Measurements from ENCODE around the gene CNTRL.
"Not testable (repeated sequence)": the region's sequence is repeated elsewhere in the genome, so short reads cannot be mapped to it uniquely, and the experiment has no call there.

Gene CNTRL, protein sequence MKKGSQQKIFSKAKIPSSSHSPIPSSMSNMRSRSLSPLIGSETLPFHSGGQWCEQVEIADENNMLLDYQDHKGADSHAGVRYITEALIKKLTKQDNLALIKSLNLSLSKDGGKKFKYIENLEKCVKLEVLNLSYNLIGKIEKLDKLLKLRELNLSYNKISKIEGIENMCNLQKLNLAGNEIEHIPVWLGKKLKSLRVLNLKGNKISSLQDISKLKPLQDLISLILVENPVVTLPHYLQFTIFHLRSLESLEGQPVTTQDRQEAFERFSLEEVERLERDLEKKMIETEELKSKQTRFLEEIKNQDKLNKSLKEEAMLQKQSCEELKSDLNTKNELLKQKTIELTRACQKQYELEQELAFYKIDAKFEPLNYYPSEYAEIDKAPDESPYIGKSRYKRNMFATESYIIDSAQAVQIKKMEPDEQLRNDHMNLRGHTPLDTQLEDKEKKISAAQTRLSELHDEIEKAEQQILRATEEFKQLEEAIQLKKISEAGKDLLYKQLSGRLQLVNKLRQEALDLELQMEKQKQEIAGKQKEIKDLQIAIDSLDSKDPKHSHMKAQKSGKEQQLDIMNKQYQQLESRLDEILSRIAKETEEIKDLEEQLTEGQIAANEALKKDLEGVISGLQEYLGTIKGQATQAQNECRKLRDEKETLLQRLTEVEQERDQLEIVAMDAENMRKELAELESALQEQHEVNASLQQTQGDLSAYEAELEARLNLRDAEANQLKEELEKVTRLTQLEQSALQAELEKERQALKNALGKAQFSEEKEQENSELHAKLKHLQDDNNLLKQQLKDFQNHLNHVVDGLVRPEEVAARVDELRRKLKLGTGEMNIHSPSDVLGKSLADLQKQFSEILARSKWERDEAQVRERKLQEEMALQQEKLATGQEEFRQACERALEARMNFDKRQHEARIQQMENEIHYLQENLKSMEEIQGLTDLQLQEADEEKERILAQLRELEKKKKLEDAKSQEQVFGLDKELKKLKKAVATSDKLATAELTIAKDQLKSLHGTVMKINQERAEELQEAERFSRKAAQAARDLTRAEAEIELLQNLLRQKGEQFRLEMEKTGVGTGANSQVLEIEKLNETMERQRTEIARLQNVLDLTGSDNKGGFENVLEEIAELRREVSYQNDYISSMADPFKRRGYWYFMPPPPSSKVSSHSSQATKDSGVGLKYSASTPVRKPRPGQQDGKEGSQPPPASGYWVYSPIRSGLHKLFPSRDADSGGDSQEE (N-terminal part only)

DNA sequence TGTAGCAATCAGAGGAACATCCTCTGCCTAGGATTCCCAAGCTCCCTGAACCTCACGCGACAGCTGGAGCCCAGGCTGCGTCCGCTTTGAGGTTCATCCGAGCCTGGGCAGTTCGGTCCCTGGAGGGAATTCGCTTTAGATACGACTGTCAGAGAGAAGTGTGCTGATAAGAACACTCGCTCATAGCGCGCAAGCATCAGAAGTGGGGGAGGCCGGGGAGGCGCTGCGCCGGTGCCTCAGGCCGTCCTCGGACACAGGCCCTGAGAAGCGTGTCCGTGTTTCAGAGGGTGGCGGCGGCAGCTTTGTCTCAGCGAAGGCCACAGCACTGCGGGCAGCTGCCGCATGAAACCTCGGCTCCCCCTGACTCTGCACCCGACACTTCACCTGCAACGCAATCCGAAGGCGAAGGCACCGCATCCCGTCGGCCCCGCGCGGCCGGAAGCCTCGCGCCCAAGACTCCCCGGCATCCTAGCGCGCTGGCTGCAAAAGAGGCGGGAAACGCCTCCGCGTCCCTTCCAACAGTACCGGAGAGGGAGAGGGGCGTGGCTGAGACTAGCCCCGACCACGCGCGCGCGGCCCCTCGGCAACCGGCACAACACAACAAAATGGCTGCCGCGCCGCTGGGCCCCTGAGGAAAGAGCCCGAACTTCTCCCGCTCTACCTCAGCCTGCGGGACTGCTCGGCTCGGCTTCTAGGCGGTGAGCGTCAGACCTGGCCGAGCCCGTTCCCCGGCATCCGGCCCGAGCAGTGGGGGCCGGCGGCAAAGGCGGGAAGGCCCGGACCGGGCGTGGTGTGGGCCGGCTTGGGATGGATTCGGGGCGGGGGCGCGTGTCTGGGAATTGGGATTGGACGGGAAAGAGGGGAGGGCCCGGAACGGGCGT, at the start of gene CNTRL:
Gene CNTRL, plus strand, starts transcription at position 586 of the 881 bp plus-strand sequence. CDS start 13,372 bp downstream, outside the sequence.
- peak; percentile 76 to 87 for DNase-seq

DNA sequence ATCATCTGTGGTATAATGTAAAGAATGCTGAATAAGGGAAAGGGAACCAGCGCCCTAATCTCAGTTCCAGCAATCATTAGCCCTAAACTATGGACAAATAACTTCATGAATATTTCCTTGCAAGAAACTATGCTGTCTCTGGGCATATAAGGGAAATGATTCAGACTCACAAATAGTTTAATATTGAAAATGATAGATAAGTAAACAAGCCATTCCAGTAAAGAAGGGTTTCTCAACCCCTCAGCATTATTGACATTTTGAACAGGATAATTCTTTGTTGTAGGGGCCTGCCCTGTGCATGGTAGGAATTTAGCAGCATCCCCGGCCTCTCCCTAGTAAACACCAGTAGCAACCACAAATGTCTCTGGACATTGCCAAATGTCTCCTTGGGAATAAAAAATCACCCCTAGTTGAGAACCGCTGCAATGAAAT, 48.5 kb upstream of the CNTRL start:
- no peak for DNase-seq

DNA sequence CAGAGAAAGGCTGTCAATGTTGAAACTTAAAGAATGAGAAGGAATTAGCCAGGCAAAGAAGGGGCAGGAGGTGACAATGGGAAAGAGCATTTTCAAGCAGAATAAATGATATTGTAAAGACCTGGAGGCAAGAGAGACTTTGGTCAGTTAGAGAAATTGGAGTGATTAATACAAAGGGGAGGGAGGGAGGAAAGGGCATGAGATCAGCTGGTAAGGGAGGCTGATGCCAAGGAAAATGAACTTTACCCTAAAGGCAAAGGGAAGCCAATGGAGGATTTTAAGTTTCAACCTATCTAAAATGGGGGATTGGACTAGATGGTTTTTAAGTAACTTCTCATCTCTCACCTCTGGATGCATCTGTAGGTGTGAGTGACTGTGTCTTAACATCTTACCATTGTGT, 48.0 kb upstream of the CNTRL start:
- no peak for DNase-seq

DNA sequence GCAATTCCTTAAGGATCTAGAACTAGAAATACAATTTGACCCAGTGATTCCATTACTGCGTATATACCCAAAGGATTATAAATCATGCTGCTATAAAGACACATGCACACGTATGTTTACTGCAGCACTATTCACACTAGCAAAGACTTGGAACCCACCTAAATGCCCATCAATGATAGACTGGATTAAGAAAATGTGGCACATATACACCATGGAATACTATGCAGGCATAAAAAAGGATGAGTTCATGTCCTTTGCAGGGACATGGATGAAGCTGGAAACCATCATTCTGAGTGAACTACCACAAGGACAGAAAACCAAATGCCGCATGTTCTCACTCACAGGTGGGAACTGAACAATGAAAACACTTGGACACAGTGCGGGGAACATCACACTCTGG, 46.5 kb upstream of the CNTRL start:
- DNase-seq = not testable (repeated sequence)

DNA sequence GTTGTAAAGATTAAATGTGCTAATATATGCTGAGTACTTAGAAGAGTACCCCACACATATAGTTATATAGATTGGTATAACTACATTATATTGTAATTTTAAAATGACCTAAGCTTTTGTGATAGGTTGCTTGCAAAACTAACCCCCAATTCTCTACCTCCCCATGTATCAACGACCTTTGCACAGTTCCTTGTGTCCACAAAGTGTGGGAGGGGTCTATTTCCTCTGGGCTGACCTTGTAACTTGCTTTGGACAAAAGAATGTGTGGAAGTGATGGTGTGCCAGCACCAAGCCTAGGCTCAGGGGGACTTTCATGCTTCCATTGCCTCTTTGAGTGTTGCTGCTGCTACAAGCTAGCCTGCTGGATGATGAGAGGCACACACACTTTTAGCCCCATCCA, 45.3 kb upstream of the CNTRL start:
- DNase-seq = no peak

DNA sequence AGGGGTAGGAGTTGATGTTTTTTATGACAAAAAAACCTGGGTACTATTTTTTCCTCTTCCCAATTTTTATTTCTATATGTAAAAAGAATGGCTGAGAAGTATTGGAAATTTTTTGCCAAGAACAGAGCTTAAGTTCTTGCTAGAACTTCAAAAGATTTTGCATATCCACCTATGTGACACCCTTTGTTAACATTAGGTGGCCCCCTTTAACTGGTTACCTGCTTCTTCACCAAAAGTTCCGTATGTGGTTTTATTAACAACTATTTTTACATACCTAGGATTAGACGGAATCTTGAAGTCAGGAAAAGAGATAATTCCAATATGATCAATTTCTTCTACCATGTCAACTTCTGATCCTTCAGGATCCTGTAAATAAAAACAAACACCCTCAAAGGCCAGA, 40.2 kb upstream of the CNTRL start:
- no peak for DNase-seq

DNA sequence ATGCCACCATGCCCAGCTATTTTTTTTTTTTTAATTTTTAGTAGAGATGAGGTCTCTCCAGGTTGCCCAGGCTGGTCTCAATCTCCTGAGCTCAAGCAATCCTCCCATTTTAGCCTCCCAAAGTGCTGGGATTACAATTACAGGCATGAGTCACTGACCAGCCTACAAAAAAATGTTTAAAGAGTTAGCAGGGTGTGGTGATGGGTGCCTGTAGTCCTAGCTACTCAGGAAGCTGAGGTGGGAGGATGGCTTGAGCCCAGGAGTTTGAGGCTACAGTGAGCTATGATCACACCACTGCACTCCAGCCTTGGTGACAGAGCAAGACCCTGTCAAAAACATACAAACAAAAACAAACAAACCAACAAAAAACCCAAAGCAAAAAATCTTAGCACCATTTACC, 39.0 kb upstream of the CNTRL start:
- not testable (repeated sequence) for DNase-seq

DNA sequence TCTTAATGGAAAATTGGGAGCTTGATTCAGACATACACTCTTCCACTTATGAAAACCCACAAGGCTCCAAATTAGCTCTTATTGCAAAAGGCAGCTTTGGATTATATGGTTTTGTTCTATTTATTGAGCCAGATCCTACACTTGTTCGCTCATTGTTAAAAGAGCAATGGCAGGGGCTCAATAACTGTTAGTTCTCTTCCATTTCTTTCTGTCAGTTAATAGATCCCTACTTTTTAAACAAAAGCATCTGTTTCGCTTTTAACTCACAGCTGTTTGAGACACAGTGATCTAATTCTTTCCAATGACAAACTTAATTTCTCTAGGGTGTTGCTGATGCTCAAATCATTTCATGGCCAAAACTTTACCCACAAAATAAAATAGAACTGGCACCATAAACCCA, 36.4 kb upstream of the CNTRL start:
- no peak for DNase-seq

DNA sequence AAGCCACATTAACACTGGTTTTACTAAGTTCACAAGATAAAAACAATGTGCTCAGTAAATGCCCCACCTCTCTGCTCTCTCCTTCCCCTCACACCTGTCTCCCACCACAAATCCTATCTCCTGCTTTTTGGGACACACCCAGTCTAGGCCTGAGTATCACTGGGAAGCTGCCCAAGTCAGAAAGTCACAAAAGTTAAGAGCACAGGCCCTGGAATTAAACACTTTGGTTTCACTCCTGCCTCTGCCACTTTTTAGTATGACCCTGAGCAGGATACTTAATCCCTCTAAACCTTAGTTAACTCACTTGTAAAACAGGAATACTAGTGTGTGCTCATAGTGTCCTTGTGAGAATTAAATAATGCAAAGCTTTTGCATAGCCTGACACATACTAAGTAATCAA, 36.0 kb upstream of the CNTRL start:
- DNase-seq = no peak

- no peak for DNase-seq
Observed at GRCh38 chr9:121048175-121048574, 26.6 kb upstream of the CNTRL start.

DNA sequence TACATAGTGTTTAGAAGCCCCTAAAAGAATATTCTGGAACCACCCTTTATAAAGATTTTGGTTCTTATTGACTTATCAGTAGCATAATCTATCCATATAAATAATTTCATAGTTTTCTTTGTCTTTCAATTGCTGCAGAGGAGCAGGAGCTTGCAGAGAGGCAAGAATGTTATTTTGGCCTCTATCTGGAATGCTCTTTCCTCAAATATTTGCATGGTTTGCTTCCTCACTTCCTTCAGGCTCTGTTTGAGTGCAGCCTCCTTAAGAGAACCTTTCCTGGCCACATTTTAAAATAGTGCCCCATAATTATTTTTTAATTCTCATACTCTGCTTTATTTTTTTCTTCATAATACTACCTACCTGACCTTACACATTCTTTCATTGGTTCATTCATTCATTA, 26.1 kb upstream of the CNTRL start:
- DNase-seq = no peak

GRCh38 chr9:121050128-121050988, 24.4 kb upstream of the CNTRL start, which contains the start of gene C5:
TSS of gene C5 (minus strand) at chr9:121050275. CDS start at chr9:121050246, 29 bp downstream.
- DNase-seq = no peak

DNA sequence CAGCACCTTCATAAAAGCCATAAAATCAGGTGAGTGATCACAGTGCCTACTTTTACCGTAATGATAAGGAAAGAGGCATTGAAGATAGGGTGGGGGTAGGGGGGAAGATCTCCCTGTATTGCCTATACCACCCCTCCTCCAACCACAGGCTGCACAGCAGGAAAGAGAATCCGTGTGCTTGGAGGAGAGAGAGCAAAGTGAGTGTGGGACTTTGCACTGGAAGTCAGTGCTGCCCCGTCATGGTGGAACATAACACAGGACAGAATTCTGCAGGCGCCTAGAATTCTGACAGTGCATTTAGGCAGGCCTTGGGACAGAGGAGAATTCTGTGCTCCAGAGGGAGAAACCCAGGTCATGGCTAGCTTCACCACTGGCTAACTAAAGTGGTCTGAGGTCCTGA, 21.2 kb upstream of the CNTRL start:
- no peak for DNase-seq

- DNase-seq = no peak
Observed at GRCh38 chr9:121055642-121056143, 19.1 kb upstream of the CNTRL start.

DNA sequence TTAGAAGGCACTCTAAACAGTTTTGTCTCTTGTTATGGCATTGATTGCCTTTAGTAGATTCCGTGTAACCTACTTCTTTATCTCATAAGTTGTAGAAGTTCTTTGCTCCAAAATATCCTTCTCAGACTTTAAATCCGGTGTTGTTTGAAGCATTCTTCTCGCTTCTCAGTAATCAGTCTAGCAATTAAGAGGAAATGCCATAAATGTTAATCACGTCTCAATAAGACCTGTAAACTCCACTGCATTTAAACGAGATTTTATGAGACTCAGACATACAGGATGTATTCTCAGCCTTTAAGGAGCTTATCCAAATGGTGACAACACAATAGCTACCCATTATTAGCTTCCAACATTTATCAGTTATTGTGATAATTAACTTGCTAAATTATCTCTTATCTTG, 16.9 kb upstream of the CNTRL start:
- no peak for DNase-seq

- no peak for DNase-seq
Observed at GRCh38 chr9:121059513-121059912, 15.2 kb upstream of the CNTRL start.

DNA sequence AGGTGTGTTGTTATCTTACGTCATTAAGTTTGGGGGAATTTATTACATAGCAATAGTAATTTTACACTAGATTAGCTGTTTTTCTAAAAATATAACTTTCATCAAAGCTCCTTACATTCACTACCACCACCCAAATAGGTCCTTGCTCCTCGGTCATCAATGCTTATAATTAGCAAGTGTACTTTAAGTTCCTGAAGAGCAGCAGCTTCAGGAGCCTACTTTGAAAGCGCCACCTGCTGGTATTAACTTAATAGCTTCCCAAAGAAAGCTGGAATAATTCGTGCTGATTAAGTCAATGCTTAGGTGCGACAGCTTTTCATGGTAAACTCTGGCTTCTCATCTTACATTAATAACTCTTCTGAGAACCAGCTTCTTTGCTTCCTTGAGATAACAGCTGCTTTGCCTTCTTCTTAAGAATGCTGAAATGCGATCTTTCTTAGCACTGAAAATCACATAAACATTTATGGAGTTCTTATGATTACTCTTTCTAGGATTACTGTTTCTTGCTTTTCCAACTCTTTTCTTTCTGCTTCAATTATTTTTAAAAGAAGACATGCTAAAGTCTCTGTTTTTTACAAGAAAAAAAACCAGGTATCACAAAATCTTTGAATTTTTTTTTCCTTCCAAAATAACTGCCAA, 14.6 kb upstream of the CNTRL start:
- peak; percentile 28 to 71 for DNase-seq

GRCh38 chr9:121066850-121067249, 7.9 kb upstream of the CNTRL start:
- DNase-seq = no peak

GRCh38 chr9:121067640-121068039, 7.1 kb upstream of the CNTRL start:
- DNase-seq = no peak

GRCh38 chr9:121069396-121069795, 5.4 kb upstream of the CNTRL start:
- no peak for DNase-seq

Data from CD4-positive, alpha-beta T cell treated with Interferon alpha-2 for 1 hour (primary cell).